ENCODE results near the gene PKDCC.
"Not testable (repeated sequence)": the region's sequence is repeated elsewhere in the genome, so short reads cannot be mapped to it uniquely, and the experiment has no call there.

The PKDCC gene

GRCh38 chr2:42064417-42064942 is 16.7 kb downstream of the PKDCC start:
- no peaks in the 10 kb centered on the region for H3K9me3 ChIP-seq
- H3K4me3 ChIP-seq (ENCODE audit: low read depth, low read length), result no peak overlapping the region
- no peaks in the 10 kb centered on the region; the same call in 1 of the 2 replicates for H3K36me3 ChIP-seq
- H3K27me3 ChIP-seq, result no peaks in the 10 kb centered on the region
- DNase-seq, result no peak
- no peaks in the 10 kb centered on the region for H3K4me1 ChIP-seq
- TF ChIP-seq CTCF (IDR thresholded peaks at IDR 0.05; ENCODE audit: low read depth, low read length), result no peak

GRCh38 chr2:42065753-42066152 is 17.9 kb downstream of the PKDCC start:
- H3K27me3 ChIP-seq; H3K36me3 ChIP-seq; DNase-seq; H3K4me1 ChIP-seq; H3K4me3 ChIP-seq (ENCODE audit: low read depth, low read length); H3K9me3 ChIP-seq: not testable (repeated sequence)

GRCh38 chr2:42067001-42067400 is 19.2 kb downstream of the PKDCC start:
- not testable (repeated sequence) for H3K4me3 ChIP-seq (ENCODE audit: low read depth, low read length); H3K4me1 ChIP-seq; H3K9me3 ChIP-seq; H3K36me3 ChIP-seq; DNase-seq; H3K27me3 ChIP-seq

GRCh38 chr2:42067521-42067920 is 19.7 kb downstream of the PKDCC start:
- Histone ChIP-seq H3K9me3 (no peaks in the 10 kb centered on the region), H3K36me3 (no peaks in the 10 kb centered on the region), H3K4me1 (peaks cover 3% of the 10 kb centered on the region; the same call in 1 of the 2 replicates), H3K27me3 (no peaks in the 10 kb centered on the region), H3K4me3 (ENCODE audit: low read depth, low read length) (no peak overlapping the region)
- no peak for DNase-seq
- TF ChIP-seq CTCF (IDR thresholded peaks at IDR 0.05; ENCODE audit: low read depth, low read length), result no peak

GRCh38 chr2:42068571-42069178 is 20.9 kb downstream of the PKDCC start:
- H3K27me3 ChIP-seq, result no peaks in the 10 kb centered on the region
- no peak overlapping the region for H3K4me3 ChIP-seq (ENCODE audit: low read depth, low read length)
- no peaks in the 10 kb centered on the region for H3K36me3 ChIP-seq
- no peak for TF ChIP-seq CTCF (IDR thresholded peaks at IDR 0.05; ENCODE audit: low read depth, low read length)
- H3K4me1 ChIP-seq, result peaks cover 12% of the 10 kb centered on the region; the same call in 1 of the 2 replicates
- H3K9me3 ChIP-seq, result no peaks in the 10 kb centered on the region
- no peak for DNase-seq

- TF ChIP-seq CTCF (IDR thresholded peaks at IDR 0.05; ENCODE audit: low read depth, low read length), result no peak
- Histone ChIP-seq H3K27me3 (no peaks in the 10 kb centered on the region), H3K9me3 (no peaks in the 10 kb centered on the region), H3K4me3 (ENCODE audit: low read depth, low read length) (no peak overlapping the region), H3K36me3 (no peaks in the 10 kb centered on the region), H3K4me1 (peaks cover 12% of the 10 kb centered on the region; the same call in 1 of the 2 replicates)
- DNase-seq, result no peak
Measured at GRCh38 chr2:42069568-42069967, 21.7 kb downstream of the PKDCC start.

GRCh38 chr2:42071791-42072190 is 24.0 kb downstream of the PKDCC start:
- H3K4me3 ChIP-seq (ENCODE audit: low read depth, low read length), result no peak overlapping the region
- no peaks in the 10 kb centered on the region for H3K9me3 ChIP-seq
- peaks cover 12% of the 10 kb centered on the region; the same call in 1 of the 2 replicates for H3K4me1 ChIP-seq
- DNase-seq, result no peak
- no peaks in the 10 kb centered on the region for H3K27me3 ChIP-seq
- H3K36me3 ChIP-seq, result no peaks in the 10 kb centered on the region
- no peak for TF ChIP-seq CTCF (IDR thresholded peaks at IDR 0.05; ENCODE audit: low read depth, low read length)

Data from BE2C (cell line).